Liver (tissue), 9 donors: Measurements from ENCODE around the gene HOXB9. TPM values are rescaled to one million over a fixed set of nuclear protein-coding genes. Genes with fewer than 3 reads are reported as not detected.

Source experiments
- DNase-seq: peaks from one replicate; pipeline ENCODE4 v3.0.0-alpha.2; 2017; ENCODE audit warnings: low spot score
- H3K27ac ChIP-seq, 2 donors: one replicate each; pipeline ENCODE4 v1.7.0; 2013; ENCODE audit warnings: inconsistent platforms in 2 of 2, low read length in 2 of 2, control low read depth in 1 of 2, low read depth in 1 of 2, mild to moderate bottlenecking in 1 of 2
- H3K27me3 ChIP-seq, 4 donors: one replicate each; pipeline versions ENCODE4 v1.6.1 to v1.7.0; 2013; ENCODE audit warnings: low read length in 3 of 4, inconsistent platforms in 1 of 4, mild to moderate bottlenecking in 1 of 4, moderate library complexity in 1 of 4; ENCODE audit not compliant: control insufficient read depth in 4 of 4, insufficient read depth in 4 of 4
- H3K36me3 ChIP-seq, 4 donors: one replicate each; pipeline versions ENCODE4 v1.6.1 to v1.7.0; 2013; ENCODE audit warnings: low read length in 3 of 4, mild to moderate bottlenecking in 3 of 4, low read depth in 1 of 4, moderate library complexity in 1 of 4; ENCODE audit not compliant: control insufficient read depth in 4 of 4, insufficient read depth in 3 of 4
- H3K4me1 ChIP-seq, 4 donors: one replicate each; pipeline versions ENCODE4 v1.6.1 to v1.7.0; 2013; ENCODE audit warnings: low read length in 3 of 4, mild to moderate bottlenecking in 3 of 4, moderate library complexity in 1 of 4; ENCODE audit not compliant: control insufficient read depth in 4 of 4, insufficient read depth in 4 of 4
- H3K4me3 ChIP-seq, 3 donors: one replicate each; pipeline versions ENCODE4 v1.6.1 to v1.7.0; 2013; ENCODE audit warnings: low read length in 3 of 3, control low read depth in 1 of 3, low read depth in 1 of 3, mild to moderate bottlenecking in 1 of 3
- H3K9ac ChIP-seq, 2 donors: one replicate each; pipeline ENCODE4 v1.7.0; 2013; ENCODE audit warnings: low read length in 2 of 2, mild to moderate bottlenecking in 2 of 2, moderate library complexity in 2 of 2, control low read depth in 1 of 2, low read depth in 1 of 2
- H3K9me3 ChIP-seq, 4 donors: one replicate each; pipeline versions ENCODE4 v1.6.1 to v1.7.0; 2013; ENCODE audit warnings: low read length in 3 of 4; ENCODE audit not compliant: control insufficient read depth in 4 of 4
- EGR1 ChIP-seq, 2 donors: IDR thresholded peaks; 2 replicates each; pipeline ENCODE4 v1.6.1; 2016 to 2018; ENCODE audit warnings: antibody characterized with exemption in 2 of 2, low read depth in 2 of 2
- FOXA1 ChIP-seq: IDR thresholded peaks from 2 replicates; pipeline ENCODE4 v1.6.1; 2016; ENCODE audit warnings: antibody characterized with exemption
- FOXA2 ChIP-seq: IDR thresholded peaks from 2 replicates; pipeline ENCODE4 v1.6.1; 2016; ENCODE audit warnings: antibody characterized with exemption
- GABPA ChIP-seq, 2 donors: IDR thresholded peaks in 1 of 2; conservative IDR thresholded peaks in 1 of 2; 2 replicates each; pipeline ENCODE4 v1.6.1; 2016; ENCODE audit warnings: antibody characterized with exemption in 2 of 2, mild to moderate bottlenecking in 1 of 2, moderate library complexity in 1 of 2
- HNF4A ChIP-seq, 2 donors: conservative IDR thresholded peaks; 2 replicates each; pipeline ENCODE4 v1.6.1; 2016; ENCODE audit warnings: antibody characterized with exemption in 2 of 2, mild to moderate bottlenecking in 2 of 2
- HNF4G ChIP-seq: IDR thresholded peaks from 2 replicates; pipeline ENCODE4 v1.6.1; 2016; ENCODE audit warnings: antibody characterized with exemption
- JUND ChIP-seq, 2 donors: IDR thresholded peaks; 2 replicates each; pipeline ENCODE4 v1.6.1; 2016; ENCODE audit warnings: antibody characterized with exemption in 2 of 2
- NR2F2 ChIP-seq: IDR thresholded peaks from 2 replicates; pipeline ENCODE4 v1.6.1; 2016; ENCODE audit warnings: antibody characterized with exemption
- RAD21 ChIP-seq, 2 donors: IDR thresholded peaks; 2 replicates each; pipeline ENCODE4 v1.6.1; 2016; ENCODE audit warnings: antibody characterized with exemption in 2 of 2, mild to moderate bottlenecking in 2 of 2
- SP1 ChIP-seq: IDR thresholded peaks from 2 replicates; pipeline ENCODE4 v1.6.1; 2018; ENCODE audit warnings: antibody characterized with exemption, mild to moderate bottlenecking
- TAF1 ChIP-seq: conservative IDR thresholded peaks from 2 replicates; pipeline ENCODE4 v1.6.1; 2016; ENCODE audit warnings: antibody characterized with exemption, mild to moderate bottlenecking
- YY1 ChIP-seq: IDR thresholded peaks from 2 replicates; pipeline ENCODE4 v1.6.1; 2016; ENCODE audit warnings: antibody characterized with exemption, mild to moderate bottlenecking
- WGBS: extraction: QIAGEN DNeasy Blood & Tissue Kit; methylation state at CpG from one replicate; pipeline ENCODE4 v1.1.7; 2013; 5-methylcytosine and 5-hydroxymethylcytosine counted together
- polyA plus RNA-seq, 2 donors: library from polyadenylated mRNA; stranded (reverse) in 1 of 2; unstranded in 1 of 2; fragments of 200-250 nt in 1 of 2; fragments of >200 nt in 1 of 2; fragmentation: Nextera tagmentation in 1 of 2; extraction: Ambion mirVana in 1 of 2; gene quantifications; one replicate each; pipeline versions ENCODE4 v1.2.1 to v1.2.3, GENCODE V29; 2013 to 2015
- total RNA-seq, 2 donors: library from RNA; depleted of rRNA; stranded (reverse); fragments of >200 nt; gene quantifications; one replicate each; pipeline ENCODE4 v1.2.3, GENCODE V29; 2014
- TF ChIP-seq, protein P1 (sequence below): IDR thresholded peaks from 2 replicates; pipeline ENCODE4 v1.6.1; 2016; ENCODE audit warnings: antibody characterized with exemption, mild to moderate bottlenecking
- TF ChIP-seq, protein P2 (sequence below): IDR thresholded peaks from 2 replicates; pipeline ENCODE4 v1.6.1; 2016; ENCODE audit warnings: antibody characterized with exemption
- TF ChIP-seq, protein P3 (sequence below): fragments of 150-350 bp; IDR thresholded peaks from 2 replicates; pipeline ENCODE4 v1.5.1; 2017; ENCODE audit warnings: improper control_type of control experiment, low read depth, low read length; ENCODE audit not compliant: missing input control
- TF ChIP-seq, protein P4 (sequence below): IDR thresholded peaks from 2 replicates; pipeline ENCODE4 v1.6.1; 2016; ENCODE audit warnings: antibody characterized with exemption
- TF ChIP-seq, protein P5 (sequence below): IDR thresholded peaks from 2 replicates; pipeline ENCODE4 v1.6.1; 2016; ENCODE audit warnings: antibody characterized with exemption
- donor health status: healthy.
- donor health status: healthy.
- donor health status: healthy.
- donor health status: healthy.
- donor health status: healthy.

Gene HOXB9
- total and polyA plus RNA-seq, 4 donors, result not detected

DNA sequence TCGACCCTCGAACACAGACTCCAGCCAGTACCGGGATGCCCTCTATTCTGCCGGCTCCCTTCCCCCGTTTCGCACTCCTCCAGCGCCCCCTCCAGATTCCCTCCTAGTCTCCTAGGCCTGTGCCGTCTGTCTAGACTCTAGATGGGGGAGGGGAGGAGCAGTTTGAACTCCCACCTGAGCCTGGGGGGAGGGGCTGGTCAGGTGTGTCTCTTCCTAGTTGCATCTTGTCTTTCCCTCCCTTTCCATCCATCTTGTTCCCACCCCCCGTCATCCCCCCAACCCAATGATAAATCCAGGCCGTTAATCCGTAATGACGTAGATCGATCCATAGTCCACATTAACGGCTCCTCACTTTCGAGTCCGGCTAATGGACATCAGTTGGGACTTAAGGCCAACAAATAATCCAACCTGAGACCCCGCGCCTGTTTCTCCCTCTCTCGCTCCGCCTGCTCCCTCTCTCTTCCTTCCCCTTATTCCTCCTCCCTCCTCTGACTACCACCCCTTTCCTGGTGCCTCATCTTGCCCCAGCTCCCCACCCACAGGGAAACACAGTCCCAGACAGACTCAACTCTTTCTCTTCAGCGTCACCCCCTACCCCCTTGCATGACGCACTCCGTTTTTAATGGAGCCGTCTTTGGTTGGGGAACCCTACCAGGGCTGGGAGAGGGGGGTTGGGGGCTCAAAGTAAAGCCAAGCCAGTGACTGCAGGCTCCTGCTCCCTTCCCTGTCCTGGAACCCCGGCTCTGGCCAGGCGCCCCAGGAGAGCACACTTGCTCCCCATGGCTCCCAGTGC, 29.2 kb downstream of the HOXB9 start:
- Histone ChIP-seq H3K36me3 (no peaks in the 10 kb centered on the region), H3K9ac (no peak overlapping the region), H3K4me3 (peak overlapping the region in 1 of 3 donors; percentile 35), H3K27me3 (peaks cover 4 to 30% (median 11%) of the 10 kb centered on the region in 4 donors), H3K27ac (no peak overlapping the region), H3K9me3 (no peaks in the 10 kb centered on the region), H3K4me1 (peaks cover 1 to 30% (median 4%) of the 10 kb centered on the region in 4 donors)
- WGBS, result 15% methylated on average over 26 of the region's 26 CpGs
- DNase-seq, result no peak
- TF ChIP-seq NR2F2 (no peak), FOXA1 (no peak), EGR1 (IDR thresholded peaks at IDR 0.05; ENCODE audit: low read depth in 2 of 2) (no peak), HNF4G (no peak), YY1 (no peak), SP1 (no peak), HNF4A (conservative IDR thresholded peaks at IDR 0.05) (no peak), JUND (IDR thresholded peaks at IDR 0.05) (no peak), GABPA (IDR thresholded peaks at IDR 0.05 in 1 of 2, conservative IDR thresholded peaks at IDR 0.05 in 1 of 2) (no peak), FOXA2 (no peak), TAF1 (no peak), RAD21 (IDR thresholded peaks at IDR 0.05) (no peak)
- TF ChIP-seq, protein P1, sequence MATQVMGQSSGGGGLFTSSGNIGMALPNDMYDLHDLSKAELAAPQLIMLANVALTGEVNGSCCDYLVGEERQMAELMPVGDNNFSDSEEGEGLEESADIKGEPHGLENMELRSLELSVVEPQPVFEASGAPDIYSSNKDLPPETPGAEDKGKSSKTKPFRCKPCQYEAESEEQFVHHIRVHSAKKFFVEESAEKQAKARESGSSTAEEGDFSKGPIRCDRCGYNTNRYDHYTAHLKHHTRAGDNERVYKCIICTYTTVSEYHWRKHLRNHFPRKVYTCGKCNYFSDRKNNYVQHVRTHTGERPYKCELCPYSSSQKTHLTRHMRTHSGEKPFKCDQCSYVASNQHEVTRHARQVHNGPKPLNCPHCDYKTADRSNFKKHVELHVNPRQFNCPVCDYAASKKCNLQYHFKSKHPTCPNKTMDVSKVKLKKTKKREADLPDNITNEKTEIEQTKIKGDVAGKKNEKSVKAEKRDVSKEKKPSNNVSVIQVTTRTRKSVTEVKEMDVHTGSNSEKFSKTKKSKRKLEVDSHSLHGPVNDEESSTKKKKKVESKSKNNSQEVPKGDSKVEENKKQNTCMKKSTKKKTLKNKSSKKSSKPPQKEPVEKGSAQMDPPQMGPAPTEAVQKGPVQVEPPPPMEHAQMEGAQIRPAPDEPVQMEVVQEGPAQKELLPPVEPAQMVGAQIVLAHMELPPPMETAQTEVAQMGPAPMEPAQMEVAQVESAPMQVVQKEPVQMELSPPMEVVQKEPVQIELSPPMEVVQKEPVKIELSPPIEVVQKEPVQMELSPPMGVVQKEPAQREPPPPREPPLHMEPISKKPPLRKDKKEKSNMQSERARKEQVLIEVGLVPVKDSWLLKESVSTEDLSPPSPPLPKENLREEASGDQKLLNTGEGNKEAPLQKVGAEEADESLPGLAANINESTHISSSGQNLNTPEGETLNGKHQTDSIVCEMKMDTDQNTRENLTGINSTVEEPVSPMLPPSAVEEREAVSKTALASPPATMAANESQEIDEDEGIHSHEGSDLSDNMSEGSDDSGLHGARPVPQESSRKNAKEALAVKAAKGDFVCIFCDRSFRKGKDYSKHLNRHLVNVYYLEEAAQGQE, result no peak
- TF ChIP-seq, protein P2, sequence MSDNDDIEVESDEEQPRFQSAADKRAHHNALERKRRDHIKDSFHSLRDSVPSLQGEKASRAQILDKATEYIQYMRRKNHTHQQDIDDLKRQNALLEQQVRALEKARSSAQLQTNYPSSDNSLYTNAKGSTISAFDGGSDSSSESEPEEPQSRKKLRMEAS, result no peak
- TF ChIP-seq, protein P3, sequence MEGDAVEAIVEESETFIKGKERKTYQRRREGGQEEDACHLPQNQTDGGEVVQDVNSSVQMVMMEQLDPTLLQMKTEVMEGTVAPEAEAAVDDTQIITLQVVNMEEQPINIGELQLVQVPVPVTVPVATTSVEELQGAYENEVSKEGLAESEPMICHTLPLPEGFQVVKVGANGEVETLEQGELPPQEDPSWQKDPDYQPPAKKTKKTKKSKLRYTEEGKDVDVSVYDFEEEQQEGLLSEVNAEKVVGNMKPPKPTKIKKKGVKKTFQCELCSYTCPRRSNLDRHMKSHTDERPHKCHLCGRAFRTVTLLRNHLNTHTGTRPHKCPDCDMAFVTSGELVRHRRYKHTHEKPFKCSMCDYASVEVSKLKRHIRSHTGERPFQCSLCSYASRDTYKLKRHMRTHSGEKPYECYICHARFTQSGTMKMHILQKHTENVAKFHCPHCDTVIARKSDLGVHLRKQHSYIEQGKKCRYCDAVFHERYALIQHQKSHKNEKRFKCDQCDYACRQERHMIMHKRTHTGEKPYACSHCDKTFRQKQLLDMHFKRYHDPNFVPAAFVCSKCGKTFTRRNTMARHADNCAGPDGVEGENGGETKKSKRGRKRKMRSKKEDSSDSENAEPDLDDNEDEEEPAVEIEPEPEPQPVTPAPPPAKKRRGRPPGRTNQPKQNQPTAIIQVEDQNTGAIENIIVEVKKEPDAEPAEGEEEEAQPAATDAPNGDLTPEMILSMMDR, result no peak
- TF ChIP-seq, protein P4, sequence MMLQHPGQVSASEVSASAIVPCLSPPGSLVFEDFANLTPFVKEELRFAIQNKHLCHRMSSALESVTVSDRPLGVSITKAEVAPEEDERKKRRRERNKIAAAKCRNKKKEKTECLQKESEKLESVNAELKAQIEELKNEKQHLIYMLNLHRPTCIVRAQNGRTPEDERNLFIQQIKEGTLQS, result no peak
- TF ChIP-seq, protein P5, sequence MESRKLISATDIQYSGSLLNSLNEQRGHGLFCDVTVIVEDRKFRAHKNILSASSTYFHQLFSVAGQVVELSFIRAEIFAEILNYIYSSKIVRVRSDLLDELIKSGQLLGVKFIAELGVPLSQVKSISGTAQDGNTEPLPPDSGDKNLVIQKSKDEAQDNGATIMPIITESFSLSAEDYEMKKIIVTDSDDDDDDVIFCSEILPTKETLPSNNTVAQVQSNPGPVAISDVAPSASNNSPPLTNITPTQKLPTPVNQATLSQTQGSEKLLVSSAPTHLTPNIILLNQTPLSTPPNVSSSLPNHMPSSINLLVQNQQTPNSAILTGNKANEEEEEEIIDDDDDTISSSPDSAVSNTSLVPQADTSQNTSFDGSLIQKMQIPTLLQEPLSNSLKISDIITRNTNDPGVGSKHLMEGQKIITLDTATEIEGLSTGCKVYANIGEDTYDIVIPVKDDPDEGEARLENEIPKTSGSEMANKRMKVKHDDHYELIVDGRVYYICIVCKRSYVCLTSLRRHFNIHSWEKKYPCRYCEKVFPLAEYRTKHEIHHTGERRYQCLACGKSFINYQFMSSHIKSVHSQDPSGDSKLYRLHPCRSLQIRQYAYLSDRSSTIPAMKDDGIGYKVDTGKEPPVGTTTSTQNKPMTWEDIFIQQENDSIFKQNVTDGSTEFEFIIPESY, result no peak
